Measurements from ENCODE around the gene RITA1. TPM values are rescaled to one million over a fixed set of nuclear protein-coding genes. Genes with fewer than 3 reads are reported as not detected.

Gene RITA1
- total and polyA plus RNA-seq, 2 donors (not counting 1 experiment from before 2014, with no cell fraction given), result 8.1 to 17.9 TPM

- Mint-ChIP-seq H3K9me3 (ENCODE audit: insufficient read depth) (no peaks in the 10 kb centered on the region), H3K4me1 (peaks cover 61% of the 10 kb centered on the region)
Observed at GRCh38 chr12:113211160-113211559, 25.6 kb downstream of the RITA1 start.

GRCh38 chr12:113214895-113215400, 29.4 kb downstream of the RITA1 start:
- Histone ChIP-seq H3K9ac (ENCODE audit: low read length) (no peak overlapping the region), H3K4me3 (ENCODE audit: control extremely low read depth in 1 of 5, extremely low read depth in 1 of 5, insufficient read depth in 1 of 5, low read depth in 2 of 5, low read length in 4 of 5) (no peak overlapping the region), H3K36me3 (replicated peaks in 1 of 2; ENCODE audit: control extremely low read depth in 1 of 2, control insufficient read depth in 1 of 2, extremely low read depth in 1 of 2, insufficient read depth in 2 of 2, low read length in 1 of 2) (no peaks in the 10 kb centered on the region), H3K9me3 (ENCODE audit: control extremely low read depth in 1 of 3, control insufficient read depth in 2 of 3, insufficient read depth in 1 of 3, low read length in 2 of 3) (no peaks in the 10 kb centered on the region), H3K27me3 (replicated peaks in 1 of 4; ENCODE audit: control extremely low read depth in 1 of 4, control insufficient read depth in 3 of 4, insufficient read depth in 4 of 4, low read length in 3 of 4) (no peaks in the 10 kb centered on the region), H3K27ac (ENCODE audit: low read length in 2 of 2) (no peak overlapping the region), H3K4me1 (ENCODE audit: control insufficient read depth in 2 of 2, insufficient read depth in 2 of 2, low read length in 2 of 2) (peaks cover 24 to 32% of the 10 kb centered on the region in 2 donors), H4K20me1 (ENCODE audit: control insufficient read depth, insufficient read depth, low read length, poor library complexity, severe bottlenecking) (no peaks in the 10 kb centered on the region), H3K4me2 (replicated peaks; ENCODE audit: low read depth, low read length, poor library complexity, severe bottlenecking) (no peak overlapping the region), H3K79me2 (ENCODE audit: control insufficient read depth, insufficient read depth, low read length) (peaks cover 1% of the 10 kb centered on the region), H2AFZ (ENCODE audit: insufficient read depth, low read depth, low read length, poor library complexity, severe bottlenecking) (no peak overlapping the region)
- H3K4me1 Mint-ChIP-seq, result peaks cover 37% of the 10 kb centered on the region
- no peak overlapping the region for H3K4me3 Mint-ChIP-seq
- WGBS (ENCODE audit: insufficient coverage), result 13% methylated on average over 2 of the region's 5 CpGs
- POLR2A ChIA-PET, result no interaction called here
- TF ChIP-seq, protein P1, sequence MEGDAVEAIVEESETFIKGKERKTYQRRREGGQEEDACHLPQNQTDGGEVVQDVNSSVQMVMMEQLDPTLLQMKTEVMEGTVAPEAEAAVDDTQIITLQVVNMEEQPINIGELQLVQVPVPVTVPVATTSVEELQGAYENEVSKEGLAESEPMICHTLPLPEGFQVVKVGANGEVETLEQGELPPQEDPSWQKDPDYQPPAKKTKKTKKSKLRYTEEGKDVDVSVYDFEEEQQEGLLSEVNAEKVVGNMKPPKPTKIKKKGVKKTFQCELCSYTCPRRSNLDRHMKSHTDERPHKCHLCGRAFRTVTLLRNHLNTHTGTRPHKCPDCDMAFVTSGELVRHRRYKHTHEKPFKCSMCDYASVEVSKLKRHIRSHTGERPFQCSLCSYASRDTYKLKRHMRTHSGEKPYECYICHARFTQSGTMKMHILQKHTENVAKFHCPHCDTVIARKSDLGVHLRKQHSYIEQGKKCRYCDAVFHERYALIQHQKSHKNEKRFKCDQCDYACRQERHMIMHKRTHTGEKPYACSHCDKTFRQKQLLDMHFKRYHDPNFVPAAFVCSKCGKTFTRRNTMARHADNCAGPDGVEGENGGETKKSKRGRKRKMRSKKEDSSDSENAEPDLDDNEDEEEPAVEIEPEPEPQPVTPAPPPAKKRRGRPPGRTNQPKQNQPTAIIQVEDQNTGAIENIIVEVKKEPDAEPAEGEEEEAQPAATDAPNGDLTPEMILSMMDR (IDR thresholded peaks at IDR 0.05), result no peak
- TF ChIP-seq EZH2 (IDR thresholded peaks at IDR 0.05; ENCODE audit: borderline replicate concordance, insufficient read depth, low read depth, low read length, poor library complexity, severe bottlenecking), result no peak
- DNase-seq, result peak; percentile 42
- CTCF ChIA-PET, result no interaction called here
- no peak overlapping the region for H3K27ac Mint-ChIP-seq
- H3K9me3 Mint-ChIP-seq (ENCODE audit: insufficient read depth), result no peaks in the 10 kb centered on the region
- intact Hi-C loops (cut with micrococcal nuclease), result no loop called here
- no peaks in the 10 kb centered on the region for H3K27me3 Mint-ChIP-seq
- ATAC-seq (ENCODE audit: low read depth), result peak; percentile 24

More at GRCh38 chr12:113211160-113211559, 25.6 kb downstream of the RITA1 start:
- no peaks in the 10 kb centered on the region for H3K27me3 Mint-ChIP-seq
- DNase-seq, result no peak
- ChIA-PET POLR2A (interaction anchor here (2.0 kb wide), 1 partner anchor 10 kb away, joined by 10 read pairs; the partner anchor contains the start of gene TPCN1), CTCF (interaction anchor here (0.8 to 1.6 kb wide), 6 partner anchors 8 to 24 kb away, joined by 3 to 11 read pairs (median 3); partner anchors contain the start of gene TPCN1)
- 100% methylated on average over 2 of the region's 6 CpGs for WGBS (ENCODE audit: insufficient coverage)
- Histone ChIP-seq H3K9me3 (ENCODE audit: control extremely low read depth in 1 of 3, control insufficient read depth in 2 of 3, insufficient read depth in 1 of 3, low read length in 2 of 3) (no peaks in the 10 kb centered on the region), H3K27ac (ENCODE audit: low read length in 2 of 2) (no peak overlapping the region), H3K4me3 (ENCODE audit: control extremely low read depth in 1 of 5, extremely low read depth in 1 of 5, insufficient read depth in 1 of 5, low read depth in 2 of 5, low read length in 4 of 5) (no peak overlapping the region), H3K4me1 (ENCODE audit: control insufficient read depth in 2 of 2, insufficient read depth in 2 of 2, low read length in 2 of 2) (peaks cover 47 to 53% of the 10 kb centered on the region in 2 donors), H2AFZ (ENCODE audit: insufficient read depth, low read depth, low read length, poor library complexity, severe bottlenecking) (no peak overlapping the region), H3K79me2 (ENCODE audit: control insufficient read depth, insufficient read depth, low read length) (no peaks in the 10 kb centered on the region), H3K4me2 (replicated peaks; ENCODE audit: low read depth, low read length, poor library complexity, severe bottlenecking) (no peak overlapping the region), H3K36me3 (replicated peaks in 1 of 2; ENCODE audit: control extremely low read depth in 1 of 2, control insufficient read depth in 1 of 2, extremely low read depth in 1 of 2, insufficient read depth in 2 of 2, low read length in 1 of 2) (no peaks in the 10 kb centered on the region), H3K9ac (ENCODE audit: low read length) (no peak overlapping the region), H3K27me3 (replicated peaks in 1 of 4; ENCODE audit: control extremely low read depth in 1 of 4, control insufficient read depth in 3 of 4, insufficient read depth in 4 of 4, low read length in 3 of 4) (no peaks in the 10 kb centered on the region), H4K20me1 (ENCODE audit: control insufficient read depth, insufficient read depth, low read length, poor library complexity, severe bottlenecking) (no peaks in the 10 kb centered on the region)
- intact Hi-C loops (cut with micrococcal nuclease), result no loop called here
- no peak for ATAC-seq (ENCODE audit: low read depth)
- peak overlapping the region; percentile 89 for H3K27ac Mint-ChIP-seq
- H3K4me3 Mint-ChIP-seq, result no peak overlapping the region
- no peak for TF ChIP-seq EZH2 (IDR thresholded peaks at IDR 0.05; ENCODE audit: borderline replicate concordance, insufficient read depth, low read depth, low read length, poor library complexity, severe bottlenecking)
- TF ChIP-seq, protein P1 (IDR thresholded peaks at IDR 0.05), result no peak
